IMR-90 (cell line): Measurements from ENCODE around the gene S1PR1. TPM values are rescaled to one million over a fixed set of nuclear protein-coding genes. Genes with fewer than 3 reads are reported as not detected.

ENCODE experiments used
- ATAC-seq: fragments of 200-7000 bp; cut with Tn5 transposase; 2 replicates; pipeline ENCODE4 v1.9.1; 2020; ENCODE audit warnings: low read depth, mild to moderate bottlenecking, moderate library complexity
- BruUV-seq: library from RNA; stranded (reverse); fragments of 400-500 nt; replicated peaks from 2 replicates; lab custom pipeline; 2021; lab: Mats Ljungman, UMichigan
- CTCF ChIA-PET: fragments of 300-600 bp; formaldehyde crosslinking; extraction: SDS; loops from one replicate; lab custom pipeline; 2021; ENCODE audit warnings: antibody characterized with exemption; lab: Yijun Ruan, JAX
- POLR2A ChIA-PET: fragments of 300-600 bp; sonication (Branson Sonifier 250); formaldehyde crosslinking; loops from one replicate; lab custom pipeline; 2022; ENCODE audit warnings: antibody characterized with exemption; ENCODE audit not compliant: unreplicated experiment; lab: Charles Lee
- DNase-seq: peaks from one replicate; pipeline ENCODE4 v3.0.0; 2013
- H2AFZ ChIP-seq: replicated peaks from 2 replicates; pipeline ENCODE3; 2013; ENCODE audit warnings: low read length, mild to moderate bottlenecking; ENCODE audit not compliant: poor library complexity
- H2AK5ac ChIP-seq: 2 replicates; pipeline ENCODE4 v1.6.1; 2013; ENCODE audit warnings: low read depth, low read length, inconsistent platforms
- H2AK9ac ChIP-seq: replicated peaks from 2 replicates; pipeline ENCODE3; 2013; ENCODE audit warnings: mild to moderate bottlenecking, low read depth, low read length, moderate library complexity; ENCODE audit not compliant: poor library complexity
- H2BK120ac ChIP-seq: 2 replicates; pipeline ENCODE4 v1.6.1; 2013; ENCODE audit warnings: low read depth, low read length, inconsistent platforms
- H2BK15ac ChIP-seq: 3 replicates; pipeline ENCODE4 v1.6.1; 2013; ENCODE audit warnings: low read depth, low read length, inconsistent platforms
- H2BK20ac ChIP-seq: 2 replicates; pipeline ENCODE4 v1.6.1; 2013; ENCODE audit warnings: low read depth, mild to moderate bottlenecking, inconsistent platforms, low read length, moderate library complexity
- H2BK5ac ChIP-seq: 2 replicates; pipeline ENCODE4 v1.6.1; 2013; ENCODE audit warnings: mild to moderate bottlenecking, low read depth, low read length, inconsistent platforms; ENCODE audit not compliant: poor library complexity, severe bottlenecking
- H3K14ac ChIP-seq: replicated peaks from 2 replicates; pipeline ENCODE4 v1.6.1; 2013; ENCODE audit warnings: low read depth, low read length, inconsistent platforms
- H3K18ac ChIP-seq: 2 replicates; pipeline ENCODE4 v1.6.1; 2013; ENCODE audit warnings: low read depth, low read length, control low read depth
- H3K23ac ChIP-seq: 2 replicates; pipeline ENCODE4 v1.6.1; 2013; ENCODE audit warnings: low read depth, low read length, inconsistent platforms
- H3K27ac ChIP-seq: 2 replicates; pipeline ENCODE4 v1.5.1; 2013; ENCODE audit warnings: mild to moderate bottlenecking, control low read depth, low read length; ENCODE audit not compliant: insufficient read depth
- H3K27me3 ChIP-seq: 2 replicates; pipeline ENCODE4 v1.6.1; 2013; ENCODE audit warnings: low read length; ENCODE audit not compliant: control insufficient read depth, insufficient read depth
- H3K36me3 ChIP-seq: 2 replicates; pipeline ENCODE4 v1.6.1; 2013; ENCODE audit warnings: low read length, mixed read lengths; ENCODE audit not compliant: control insufficient read depth, insufficient read depth
- H3K4ac ChIP-seq: 2 replicates; pipeline ENCODE4 v1.6.1; 2013; ENCODE audit warnings: low read depth, low read length, inconsistent platforms
- H3K4me1 ChIP-seq: 2 replicates; pipeline ENCODE4 v1.6.1; 2013; ENCODE audit warnings: low read length, mixed read lengths; ENCODE audit not compliant: control insufficient read depth, insufficient read depth
- H3K4me2 ChIP-seq: 2 replicates; pipeline ENCODE4 v1.6.1; 2013; ENCODE audit warnings: low read depth, mild to moderate bottlenecking, control low read depth, low read length, moderate library complexity
- H3K4me3 ChIP-seq: 2 replicates; pipeline ENCODE4 v1.5.1; 2013; ENCODE audit warnings: low read depth, mild to moderate bottlenecking, control low read depth, low read length, moderate library complexity; ENCODE audit not compliant: insufficient read depth
- H3K56ac ChIP-seq: 2 replicates; pipeline ENCODE4 v1.6.1; 2013; ENCODE audit warnings: low read length, inconsistent platforms; ENCODE audit not compliant: insufficient read depth; ENCODE audit errors: extremely low read depth
- H3K79me1 ChIP-seq, 2 experiments: 2 replicates each; pipeline ENCODE4 v1.6.1; 2013; ENCODE audit warnings: low read length in 2 of 2, inconsistent platforms in 1 of 2, low read depth in 1 of 2
- H3K9ac ChIP-seq: 2 replicates; pipeline ENCODE4 v1.6.1; 2013; ENCODE audit warnings: low read depth, low read length, control low read depth
- H3K9me1 ChIP-seq: 2 replicates; pipeline ENCODE4 v1.6.1; 2013; ENCODE audit warnings: low read length, inconsistent platforms; ENCODE audit not compliant: insufficient read depth
- H3K9me3 ChIP-seq: 2 replicates; pipeline ENCODE4 v1.6.1; 2013; ENCODE audit warnings: low read length; ENCODE audit not compliant: control insufficient read depth, insufficient read depth
- H4K20me1 ChIP-seq: 2 replicates; pipeline ENCODE4 v1.6.1; 2013; ENCODE audit warnings: low read length, inconsistent platforms; ENCODE audit not compliant: insufficient read depth
- H4K5ac ChIP-seq: 2 replicates; pipeline ENCODE4 v1.6.1; 2013; ENCODE audit warnings: mild to moderate bottlenecking, low read depth, low read length, control low read depth
- H4K8ac ChIP-seq, 2 experiments: 2 replicates each; pipeline ENCODE4 v1.6.1; 2013; ENCODE audit warnings: low read depth in 2 of 2, low read length in 2 of 2, control low read depth in 1 of 2, inconsistent platforms in 1 of 2
- H4K91ac ChIP-seq: 2 replicates; pipeline ENCODE4 v1.6.1; 2013; ENCODE audit warnings: low read depth, low read length, inconsistent platforms; ENCODE audit not compliant: insufficient read depth
- BHLHE40 ChIP-seq: fragments of 150-350 bp; IDR thresholded peaks from 2 replicates; pipeline ENCODE4 v1.6.1; 2016; ENCODE audit warnings: mild to moderate bottlenecking, low read depth, low read length
- CEBPB ChIP-seq: IDR thresholded peaks from 2 replicates; pipeline ENCODE4 v1.6.1; 2012; ENCODE audit warnings: low read depth, low read length, improper control_type of control experiment
- CHD1 ChIP-seq: IDR thresholded peaks from 2 replicates; pipeline ENCODE4 v1.6.1; 2012; ENCODE audit warnings: low read depth, low read length, improper control_type of control experiment
- MAFK ChIP-seq: IDR thresholded peaks from 2 replicates; pipeline ENCODE4 v1.6.1; 2012; ENCODE audit warnings: low read depth, low read length, improper control_type of control experiment
- MAZ ChIP-seq: IDR thresholded peaks from 2 replicates; pipeline ENCODE4 v1.6.1; 2012; ENCODE audit warnings: low read depth, mild to moderate bottlenecking, low read length, improper control_type of control experiment, moderate library complexity, borderline replicate concordance
- MXI1 ChIP-seq: IDR thresholded peaks from 2 replicates; pipeline ENCODE4 v1.6.1; 2012; ENCODE audit warnings: low read depth, mild to moderate bottlenecking, low read length, moderate library complexity, borderline replicate concordance
- NFE2L2 ChIP-seq: fragments of 150-350 bp; IDR thresholded peaks from 2 replicates; pipeline ENCODE4 v1.6.1; 2016; ENCODE audit warnings: low read depth, mild to moderate bottlenecking, low read length
- POLR2A ChIP-seq: IDR thresholded peaks from 2 replicates; pipeline ENCODE4 v1.6.1; 2012; ENCODE audit warnings: mild to moderate bottlenecking, low read depth, low read length
- RAD21 ChIP-seq: IDR thresholded peaks from 2 replicates; pipeline ENCODE4 v1.6.1; 2012; ENCODE audit warnings: low read length, improper control_type of control experiment
- RCOR1 ChIP-seq: IDR thresholded peaks from 2 replicates; pipeline ENCODE4 v1.6.1; 2012; ENCODE audit warnings: mild to moderate bottlenecking, low read length, improper control_type of control experiment; ENCODE audit not compliant: insufficient replicate concordance
- RFX5 ChIP-seq: IDR thresholded peaks from 2 replicates; pipeline ENCODE4 v1.8.0; 2012; ENCODE audit warnings: low read depth, mild to moderate bottlenecking, low read length, moderate library complexity
- SMC3 ChIP-seq: fragments of 150-350 bp; IDR thresholded peaks from 2 replicates; pipeline ENCODE4 v1.6.1; 2016; ENCODE audit warnings: low read depth, mild to moderate bottlenecking, antibody characterized with exemption, low read length, moderate library complexity
- WGBS, 2 experiments: methylation state at CpG; one replicate each; pipeline versions ENCODE4 v1.1.5 to v1.1.7; 2013; ENCODE audit warnings: missing lambda C conversion rate in 2 of 2; ENCODE audit not compliant: insufficient read length in 1 of 2; ENCODE audit errors: extremely low coverage in 2 of 2; 5-methylcytosine and 5-hydroxymethylcytosine counted together
- dilution Hi-C: fragments of 300-500 bp; cut with HindIII; formaldehyde crosslinking; loops from one replicate; pipeline ENCODE4 v1.14.3; 2018; ENCODE audit warnings: low sequenced_read_pairs; ENCODE audit not compliant: unreplicated experiment
- in situ Hi-C: fragments of 300-500 bp; cut with MboI; formaldehyde crosslinking; loops from 3 replicates; pipeline ENCODE4 v1.14.3; 2019; ENCODE audit warnings: low sequenced_read_pairs, inconsistent platforms, mixed read lengths
- intact Hi-C: fragments of 100-400 bp; cut with micrococcal nuclease; formaldehyde crosslinking; loops from 2 replicates; pipeline ENCODE4 v1.10.0; 2022
- polyA plus RNA-seq, 3 experiments: library from polyadenylated mRNA; depleted of rRNA; stranded (reverse); fragments of >200 nt; gene quantifications; 2 replicates each; pipeline ENCODE4 v1.2.3, GENCODE V29; 2012; ENCODE audit warnings: low replicate concordance in 1 of 3
- total RNA-seq: library from RNA; depleted of rRNA; stranded (reverse); fragments of >200 nt; gene quantifications from 2 replicates; pipeline ENCODE4 v1.2.3, GENCODE V29; 2012

S1PR1 gene
- total and polyA plus RNA-seq, 2 of the 4 experiments (the other 2 are of a cell fraction): 12.9 to 15.6 TPM

DNA sequence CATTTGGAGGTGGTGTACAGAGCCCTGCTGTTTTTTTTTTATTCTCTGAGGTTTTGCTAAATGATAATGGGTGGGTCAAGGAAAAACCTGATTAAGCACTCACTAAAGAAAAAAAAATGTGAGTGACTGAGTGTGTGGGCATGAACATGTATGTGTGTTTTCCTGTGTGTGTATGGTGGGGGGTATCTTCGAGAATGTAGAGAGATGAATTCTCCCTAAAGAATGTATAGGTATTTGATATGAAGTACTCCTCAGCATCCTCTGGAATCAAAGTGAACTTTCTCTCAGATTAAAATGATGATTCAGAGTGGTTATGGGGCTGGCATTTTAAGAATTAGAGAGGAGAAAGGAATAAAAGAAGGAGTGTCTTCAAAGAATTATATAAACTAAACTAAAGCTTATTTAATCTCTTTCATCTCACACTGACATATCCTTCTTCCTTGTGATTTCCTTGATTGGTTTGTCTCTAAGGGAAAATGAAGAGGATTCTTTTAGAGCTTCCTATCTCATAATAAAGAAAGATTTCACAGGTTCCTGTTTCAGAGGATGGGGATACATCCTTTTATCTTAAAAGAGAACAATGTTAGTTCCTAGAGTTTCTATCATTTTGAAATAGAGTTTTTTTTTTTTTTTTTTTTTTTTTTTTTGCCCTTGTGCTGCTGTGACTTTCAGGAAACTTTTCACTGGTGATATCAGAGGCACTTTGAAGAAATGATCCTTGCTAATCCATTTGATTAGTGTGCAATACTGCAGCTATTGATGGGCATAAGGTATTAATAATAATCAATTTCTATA lies 23.9 kb downstream of the S1PR1 start:
- no peaks in the 10 kb centered on the region for H3K9me3 ChIP-seq
- no peak overlapping the region for H2BK15ac ChIP-seq
- in situ Hi-C loops: no loop called here
- intact Hi-C loops: no loop called here
- no peaks in the 10 kb centered on the region for H3K79me1 ChIP-seq
- H3K27me3 ChIP-seq: no peaks in the 10 kb centered on the region; the same call in 1 of the 2 replicates
- no CpG with 5 or more reads among the region's 1 CpG for WGBS, 2 experiments
- H3K4me1 ChIP-seq: peaks cover 2% of the 10 kb centered on the region
- H3K27ac ChIP-seq: no peak overlapping the region
- no peak overlapping the region for H3K14ac ChIP-seq
- DNase-seq: peak; percentile 8
- no peak overlapping the region for H4K8ac ChIP-seq
- dilution Hi-C loops: no loop called here
- no peak overlapping the region for H3K56ac ChIP-seq
- H2AK5ac ChIP-seq: no peak overlapping the region; the same call in 1 of the 2 replicates
- H3K23ac ChIP-seq: no peak overlapping the region
- no peak overlapping the region for H2BK20ac ChIP-seq
- no peak overlapping the region for H2BK120ac ChIP-seq
- H3K18ac ChIP-seq: no peak overlapping the region
- H4K91ac ChIP-seq: no peak overlapping the region
- H4K5ac ChIP-seq: no peak overlapping the region
- no peaks in the 10 kb centered on the region for H4K20me1 ChIP-seq
- no peaks in the 10 kb centered on the region for H3K9me1 ChIP-seq
- no peak overlapping the region for H3K4ac ChIP-seq
- no TSS peak for BruUV-seq
- CTCF ChIA-PET: interaction anchor here (0.6 kb wide), 1 partner anchor 440 kb away, joined by 6 read pairs; no protein-coding TSS in a partner anchor
- ATAC-seq: no peak
- H3K9ac ChIP-seq: no peak overlapping the region
- no peak overlapping the region for H2AFZ ChIP-seq
- H2BK5ac ChIP-seq: no peak overlapping the region
- TF ChIP-seq CEBPB: no peak
- no peak for TF ChIP-seq RFX5
- TF ChIP-seq CHD1: no peak
- no peak for TF ChIP-seq MXI1
- no peak for TF ChIP-seq SMC3
- TF ChIP-seq NFE2L2: no peak
- TF ChIP-seq MAZ: no peak
- no peak for TF ChIP-seq MAFK
- no peak for TF ChIP-seq BHLHE40
- TF ChIP-seq RAD21: no peak
- no peak for TF ChIP-seq POLR2A
- TF ChIP-seq RCOR1: no peak
- POLR2A ChIA-PET: no interaction called here
- no peak overlapping the region for H3K4me2 ChIP-seq
- no peaks in the 10 kb centered on the region for H3K36me3 ChIP-seq
- H3K4me3 ChIP-seq: no peak overlapping the region
- H2AK9ac ChIP-seq: no peak overlapping the region
